T-helper 1 cell treated with Interleukin-12 subunit alpha and Interleukin-12 subunit beta and Interleukin-4 antibody, amounts not matched to agents 30 μg/mL and 1 μg/mL, for 36 hours (primary cell): Measurements from ENCODE around the gene RTN4RL1.

ENCODE experiments used
- H3K27ac Mint-ChIP-seq: one replicate; pipeline ENCODE4 v1.8.0; 2021; ENCODE audit warnings: mild to moderate bottlenecking, mixed read lengths
- H3K27me3 Mint-ChIP-seq: one replicate; pipeline ENCODE4 v1.8.0; 2021; ENCODE audit warnings: low read depth, mixed read lengths
- H3K36me3 Mint-ChIP-seq: one replicate; pipeline ENCODE4 v1.8.0; 2021; ENCODE audit warnings: low read depth, mixed read lengths
- H3K4me1 Mint-ChIP-seq: one replicate; pipeline ENCODE4 v1.8.0; 2021; ENCODE audit warnings: low read depth, mixed read lengths
- H3K4me3 Mint-ChIP-seq: one replicate; pipeline ENCODE4 v1.8.0; 2021; ENCODE audit warnings: mild to moderate bottlenecking, moderate library complexity, mixed read lengths
- H3K9me3 Mint-ChIP-seq: one replicate; pipeline ENCODE4 v1.8.0; 2021; ENCODE audit warnings: mixed read lengths

The RTN4RL1 gene

GRCh38 chr17:1920948-1921351, 104.2 kb downstream of the RTN4RL1 start:
- H3K4me3 Mint-ChIP-seq, result no peak overlapping the region
- H3K27ac Mint-ChIP-seq, result no peak overlapping the region
- H3K9me3 Mint-ChIP-seq, result no peaks in the 10 kb centered on the region
- peaks cover 7% of the 10 kb centered on the region for H3K27me3 Mint-ChIP-seq
- H3K36me3 Mint-ChIP-seq, result no peaks in the 10 kb centered on the region
- H3K4me1 Mint-ChIP-seq, result no peaks in the 10 kb centered on the region

- H3K4me3 Mint-ChIP-seq, result no peak overlapping the region
- no peaks in the 10 kb centered on the region for H3K9me3 Mint-ChIP-seq
- H3K27me3 Mint-ChIP-seq, result peaks cover 12% of the 10 kb centered on the region
- peaks cover 2% of the 10 kb centered on the region for H3K4me1 Mint-ChIP-seq
- no peaks in the 10 kb centered on the region for H3K36me3 Mint-ChIP-seq
- no peak overlapping the region for H3K27ac Mint-ChIP-seq
These were observed 105.9 kb downstream of the RTN4RL1 start for GRCh38 chr17:1919201-1919600.

- H3K27ac Mint-ChIP-seq, result no peak overlapping the region
- H3K9me3 Mint-ChIP-seq, result no peaks in the 10 kb centered on the region
- H3K4me1 Mint-ChIP-seq, result peaks cover 2% of the 10 kb centered on the region
- peaks cover 16% of the 10 kb centered on the region for H3K27me3 Mint-ChIP-seq
- no peak overlapping the region for H3K4me3 Mint-ChIP-seq
- no peaks in the 10 kb centered on the region for H3K36me3 Mint-ChIP-seq
These were observed 106.6 kb downstream of the RTN4RL1 start for GRCh38 chr17:1918346-1919162.

- Mint-ChIP-seq H3K27me3 (peaks cover 20% of the 10 kb centered on the region), H3K36me3 (no peaks in the 10 kb centered on the region), H3K27ac (no peak overlapping the region), H3K9me3 (no peaks in the 10 kb centered on the region), H3K4me3 (no peak overlapping the region), H3K4me1 (peaks cover 2% of the 10 kb centered on the region)
These were observed 108.0 kb downstream of the RTN4RL1 start for GRCh38 chr17:1916963-1917715.

GRCh38 chr17:1916316-1916715, 108.8 kb downstream of the RTN4RL1 start:
- Mint-ChIP-seq H3K4me3 (no peak overlapping the region), H3K9me3 (no peaks in the 10 kb centered on the region), H3K36me3 (no peaks in the 10 kb centered on the region), H3K27me3 (peaks cover 28% of the 10 kb centered on the region), H3K27ac (no peak overlapping the region), H3K4me1 (peaks cover 2% of the 10 kb centered on the region)

- H3K4me3 Mint-ChIP-seq, result no peak overlapping the region
- peaks cover 2% of the 10 kb centered on the region for H3K4me1 Mint-ChIP-seq
- no peaks in the 10 kb centered on the region for H3K9me3 Mint-ChIP-seq
- no peak overlapping the region for H3K27ac Mint-ChIP-seq
- no peaks in the 10 kb centered on the region for H3K36me3 Mint-ChIP-seq
- H3K27me3 Mint-ChIP-seq, result peaks cover 32% of the 10 kb centered on the region
These were observed 109.2 kb downstream of the RTN4RL1 start for GRCh38 chr17:1915889-1916288.

GRCh38 chr17:1914661-1915083, 110.5 kb downstream of the RTN4RL1 start:
- Mint-ChIP-seq H3K9me3 (no peaks in the 10 kb centered on the region), H3K27me3 (peaks cover 40% of the 10 kb centered on the region), H3K36me3 (no peaks in the 10 kb centered on the region), H3K27ac (no peak overlapping the region), H3K4me3 (no peak overlapping the region), H3K4me1 (peaks cover 2% of the 10 kb centered on the region)

GRCh38 chr17:1913702-1914101, 111.4 kb downstream of the RTN4RL1 start:
- no peak overlapping the region for H3K4me3 Mint-ChIP-seq
- no peak overlapping the region for H3K27ac Mint-ChIP-seq
- H3K9me3 Mint-ChIP-seq, result no peaks in the 10 kb centered on the region
- H3K27me3 Mint-ChIP-seq, result peaks cover 50% of the 10 kb centered on the region
- peaks cover 2% of the 10 kb centered on the region for H3K36me3 Mint-ChIP-seq
- H3K4me1 Mint-ChIP-seq, result peaks cover 6% of the 10 kb centered on the region

- Mint-ChIP-seq H3K27me3 (peaks cover 63% of the 10 kb centered on the region), H3K4me3 (no peak overlapping the region), H3K9me3 (no peaks in the 10 kb centered on the region), H3K36me3 (peaks cover 2% of the 10 kb centered on the region), H3K4me1 (peaks cover 11% of the 10 kb centered on the region), H3K27ac (no peak overlapping the region)
These were observed 113.0 kb downstream of the RTN4RL1 start for GRCh38 chr17:1912146-1912545.

- no peak overlapping the region for H3K27ac Mint-ChIP-seq
- H3K9me3 Mint-ChIP-seq, result no peaks in the 10 kb centered on the region
- no peak overlapping the region for H3K4me3 Mint-ChIP-seq
- H3K36me3 Mint-ChIP-seq, result peaks cover 2% of the 10 kb centered on the region
- H3K4me1 Mint-ChIP-seq, result peaks cover 14% of the 10 kb centered on the region
- H3K27me3 Mint-ChIP-seq, result peaks cover 74% of the 10 kb centered on the region
These were observed 115.1 kb downstream of the RTN4RL1 start for GRCh38 chr17:1909985-1910384.

DNA sequence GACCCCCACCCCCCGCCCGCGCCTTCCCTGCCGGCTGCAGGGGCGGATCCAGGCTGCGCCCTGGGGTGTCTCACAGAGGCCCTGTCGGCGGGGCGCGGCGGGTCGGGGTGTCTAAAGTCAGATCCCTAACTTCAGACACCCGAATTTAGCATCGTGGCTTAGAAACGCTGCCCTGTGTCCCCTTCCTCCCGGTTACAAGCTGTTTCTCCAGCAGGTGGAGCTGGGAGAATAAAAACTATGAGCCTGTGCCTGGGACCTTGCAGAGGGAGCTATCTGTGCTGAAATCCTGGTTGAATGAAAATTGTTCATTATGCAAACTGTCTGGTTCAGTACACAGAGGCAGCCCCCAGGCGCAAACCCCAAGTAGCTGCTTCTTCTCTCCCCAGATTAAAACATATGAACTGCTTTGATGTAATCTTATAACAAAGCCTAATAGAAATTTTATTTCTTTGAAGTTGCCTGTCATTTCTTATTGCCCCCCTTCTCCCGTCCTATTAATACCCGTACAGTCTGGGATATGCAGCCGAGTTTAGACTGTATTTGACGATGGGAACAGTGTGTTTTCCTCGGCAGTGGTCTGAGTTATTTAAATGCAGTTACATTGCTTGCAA, 116.3 kb downstream of the RTN4RL1 start:
- Mint-ChIP-seq H3K4me1 (peaks cover 12% of the 10 kb centered on the region), H3K9me3 (no peaks in the 10 kb centered on the region), H3K27ac (no peak overlapping the region), H3K36me3 (peaks cover 2% of the 10 kb centered on the region), H3K4me3 (peak overlapping the region; percentile 56), H3K27me3 (peaks cover 78% of the 10 kb centered on the region)

DNA sequence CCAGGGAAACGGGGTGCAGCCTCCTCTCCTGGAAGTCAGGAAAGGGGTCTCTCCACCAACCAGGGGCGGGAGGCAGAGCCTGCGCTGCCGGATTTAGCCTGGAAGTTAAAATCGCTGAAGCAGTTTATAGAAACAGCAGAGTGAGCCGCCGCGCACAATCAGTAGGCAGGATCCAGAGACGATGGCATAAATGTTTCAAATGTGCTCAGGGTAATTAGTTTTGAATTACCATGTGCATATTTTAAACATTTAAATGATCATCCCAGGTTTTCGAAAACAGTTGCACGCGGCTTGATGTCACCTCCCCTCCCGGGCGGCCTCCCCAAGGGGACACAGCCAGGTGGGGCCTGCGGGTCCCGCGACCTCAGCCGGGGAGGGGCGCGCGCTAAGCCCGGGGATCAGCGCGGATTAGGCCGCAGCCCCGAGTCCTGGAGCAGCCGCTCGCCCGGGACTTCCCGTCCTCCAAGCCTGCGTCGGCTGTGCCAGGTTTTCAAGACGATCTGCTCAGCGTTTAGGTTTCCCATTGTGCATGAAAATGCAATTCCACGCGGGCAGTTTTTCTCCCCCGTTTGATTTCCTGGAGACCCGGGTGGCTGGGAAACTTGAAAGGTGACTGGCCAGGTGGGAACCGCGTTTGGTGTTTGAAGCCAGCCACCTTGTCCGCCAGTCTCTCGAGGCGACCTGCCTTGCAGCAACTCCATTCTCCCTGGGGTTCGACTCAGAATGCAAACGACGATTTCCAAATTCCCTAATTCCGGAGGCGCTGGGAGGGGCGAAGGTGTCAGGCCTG, 117.0 kb downstream of the RTN4RL1 start:
- peak overlapping the region; percentile 56 for H3K4me3 Mint-ChIP-seq
- no peak overlapping the region for H3K27ac Mint-ChIP-seq
- H3K4me1 Mint-ChIP-seq, result peaks cover 12% of the 10 kb centered on the region
- H3K36me3 Mint-ChIP-seq, result peaks cover 2% of the 10 kb centered on the region
- no peaks in the 10 kb centered on the region for H3K9me3 Mint-ChIP-seq
- H3K27me3 Mint-ChIP-seq, result peaks cover 81% of the 10 kb centered on the region

DNA sequence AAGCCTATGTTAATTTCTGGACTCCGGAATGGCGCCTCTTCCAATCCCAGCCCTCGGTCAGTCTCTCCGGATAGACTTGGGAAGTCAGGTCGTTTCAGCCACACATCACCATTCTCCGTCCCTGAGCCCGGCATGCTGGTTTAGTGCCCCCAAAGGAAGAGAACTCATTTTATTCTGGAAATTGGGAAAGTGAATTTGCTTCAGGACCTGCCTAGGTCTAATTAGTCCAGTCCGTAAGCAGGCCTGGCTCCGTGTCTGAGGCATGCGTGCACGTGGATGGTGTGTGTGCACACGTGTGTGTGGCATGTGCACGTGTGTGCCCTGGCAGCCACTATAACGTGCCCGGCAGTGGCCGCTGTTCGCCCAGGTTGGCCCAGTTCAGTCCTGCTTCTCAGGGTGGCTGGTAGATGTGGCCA, 117.9 kb downstream of the RTN4RL1 start:
- Mint-ChIP-seq H3K9me3 (no peaks in the 10 kb centered on the region), H3K4me1 (peaks cover 12% of the 10 kb centered on the region), H3K27me3 (peaks cover 78% of the 10 kb centered on the region), H3K27ac (no peak overlapping the region), H3K4me3 (no peak overlapping the region), H3K36me3 (peaks cover 2% of the 10 kb centered on the region)

DNA sequence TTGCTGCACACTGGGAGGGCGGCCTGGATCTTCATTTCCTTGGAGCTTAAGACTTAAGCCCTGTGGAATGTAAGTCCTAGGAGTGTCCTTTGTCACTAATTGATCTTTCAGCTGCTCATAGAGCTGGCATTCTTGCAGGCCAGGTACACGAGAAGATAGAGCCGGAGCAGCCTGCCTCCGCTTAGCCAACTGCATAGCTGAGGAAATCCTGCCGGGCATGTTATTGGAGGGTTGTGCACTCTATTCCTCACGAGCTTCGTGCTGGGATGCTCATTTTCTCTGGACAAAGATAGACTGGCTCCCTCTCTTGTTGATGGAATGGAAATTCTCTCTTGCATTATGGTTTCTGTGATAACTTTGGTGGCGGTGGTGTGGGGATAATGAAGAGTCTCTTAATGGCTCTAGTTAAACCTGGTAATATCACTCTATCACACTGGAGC, 118.5 kb downstream of the RTN4RL1 start:
- Mint-ChIP-seq H3K4me1 (peaks cover 12% of the 10 kb centered on the region), H3K27ac (no peak overlapping the region), H3K27me3 (peaks cover 73% of the 10 kb centered on the region), H3K36me3 (peaks cover 2% of the 10 kb centered on the region), H3K9me3 (no peaks in the 10 kb centered on the region), H3K4me3 (no peak overlapping the region)
